ENCODE data around the gene FAM76B.

The FAM76B gene

DNA sequence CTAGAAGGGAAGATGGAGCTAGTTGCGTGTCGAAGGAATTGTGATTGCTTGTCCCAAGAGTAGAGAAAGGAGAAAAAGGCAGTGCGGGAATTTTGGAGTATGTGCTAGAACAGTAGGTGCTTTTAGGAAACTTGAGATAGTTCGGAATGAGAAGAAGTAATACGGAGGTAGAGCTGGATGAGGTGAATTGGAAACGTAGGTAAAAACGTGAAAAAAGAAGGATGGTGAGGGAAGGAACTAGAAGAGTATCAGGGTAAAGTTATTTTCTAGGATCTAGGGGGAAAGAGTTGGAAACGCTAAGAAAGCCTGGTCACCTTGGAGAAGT, 2.1 kb upstream of the FAM76B start:
- DNase-seq = no peak

DNA sequence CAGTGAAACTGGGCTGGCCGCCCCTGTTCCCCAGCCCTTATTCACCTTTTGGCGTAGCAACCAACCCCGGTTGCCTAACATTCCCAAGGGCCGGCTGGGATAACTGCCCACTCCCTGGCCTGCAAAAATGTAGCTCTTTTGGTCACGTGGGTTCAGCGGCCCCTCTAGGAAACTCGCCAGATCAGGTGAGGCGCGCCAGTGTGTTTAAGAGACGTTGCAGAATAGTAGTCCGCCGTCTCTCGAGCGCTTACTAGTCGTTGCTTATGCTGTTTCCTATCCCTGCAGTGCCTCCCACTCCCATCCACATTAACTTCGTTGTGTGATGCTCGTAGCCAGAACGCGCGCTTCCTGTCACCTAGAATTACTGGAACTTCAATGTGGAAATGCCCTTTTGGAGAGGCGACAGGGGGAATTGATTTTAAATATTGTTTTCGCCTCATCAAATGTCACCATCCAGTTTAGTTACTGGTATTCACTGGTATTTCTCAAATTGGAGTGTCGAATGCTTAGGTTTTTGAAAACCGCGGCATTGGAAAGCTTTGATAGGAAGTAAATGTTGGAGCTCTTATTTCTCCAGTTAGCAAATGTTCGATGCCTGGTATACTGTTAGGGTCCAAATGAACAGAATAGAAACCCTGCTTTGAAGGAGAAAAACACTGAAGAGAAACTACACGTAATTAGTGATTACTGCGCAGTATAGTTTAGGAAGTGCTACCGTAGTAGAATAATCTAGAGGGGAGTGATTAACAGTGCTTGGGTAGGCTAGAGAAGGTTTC, 1.5 kb upstream of the FAM76B start:
- DNase-seq = peak; percentile 11

- DNase-seq = peak; percentile 91
Observed at GRCh38 chr11:95790123-95790932, 746 bp upstream of the FAM76B start, which contains the start of gene CEP57. Gene CEP57 (plus strand): TSS chr11:95790498. CDS start chr11:95790699, 201 bp downstream.

GRCh38 chr11:95788921-95789505, 569 bp downstream of the FAM76B start:
- no peak for DNase-seq

GRCh38 chr11:95780544-95780943, 9.0 kb downstream of the FAM76B start:
- DNase-seq = no peak

DNA sequence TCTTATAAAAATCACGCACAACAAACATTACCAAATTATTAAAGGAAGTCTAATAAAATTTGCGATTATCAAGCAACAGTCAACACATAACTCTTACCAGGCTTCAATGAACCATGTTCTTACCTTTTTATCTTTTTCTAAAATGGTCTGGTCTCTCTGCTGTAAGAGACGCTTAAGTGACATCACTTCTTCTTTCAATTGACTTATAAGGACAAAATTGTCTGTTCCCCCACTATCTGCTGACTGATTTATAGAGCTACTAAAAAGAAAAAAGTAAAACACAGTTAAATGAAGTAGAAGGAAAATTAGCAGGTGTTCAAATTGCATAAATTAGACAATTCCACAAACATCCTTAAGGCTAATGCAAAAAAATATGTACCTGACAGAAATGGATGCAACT, 10.9 kb downstream of the FAM76B start:
- no peak for DNase-seq

- no peak for DNase-seq
Observed at GRCh38 chr11:95776859-95777258, 12.7 kb downstream of the FAM76B start.

- no peak for DNase-seq
Observed at GRCh38 chr11:95768521-95768920, 21.1 kb downstream of the FAM76B start.

DNA sequence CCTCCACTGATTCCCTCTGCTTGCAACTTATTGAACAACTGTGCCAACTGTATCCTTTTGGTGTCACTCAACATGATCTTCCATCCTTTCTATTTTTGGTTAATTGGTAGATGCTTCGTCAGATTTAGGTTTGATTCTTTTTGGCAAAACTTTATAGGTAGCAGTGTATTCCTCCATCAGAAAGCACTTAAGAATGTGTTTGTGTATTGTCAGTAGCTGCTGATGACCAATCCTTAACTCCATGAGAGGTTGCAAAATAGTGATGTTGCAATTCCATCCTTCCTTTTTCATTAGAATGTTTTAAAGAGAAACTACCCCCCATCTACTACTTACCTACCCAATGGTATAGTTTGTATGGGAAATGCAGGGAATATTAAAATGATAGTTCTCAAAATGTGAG, 22.1 kb downstream of the FAM76B start:
- DNase-seq = no peak

- no peak for DNase-seq
Observed at GRCh38 chr11:95766701-95767100, 22.9 kb downstream of the FAM76B start.

DNA sequence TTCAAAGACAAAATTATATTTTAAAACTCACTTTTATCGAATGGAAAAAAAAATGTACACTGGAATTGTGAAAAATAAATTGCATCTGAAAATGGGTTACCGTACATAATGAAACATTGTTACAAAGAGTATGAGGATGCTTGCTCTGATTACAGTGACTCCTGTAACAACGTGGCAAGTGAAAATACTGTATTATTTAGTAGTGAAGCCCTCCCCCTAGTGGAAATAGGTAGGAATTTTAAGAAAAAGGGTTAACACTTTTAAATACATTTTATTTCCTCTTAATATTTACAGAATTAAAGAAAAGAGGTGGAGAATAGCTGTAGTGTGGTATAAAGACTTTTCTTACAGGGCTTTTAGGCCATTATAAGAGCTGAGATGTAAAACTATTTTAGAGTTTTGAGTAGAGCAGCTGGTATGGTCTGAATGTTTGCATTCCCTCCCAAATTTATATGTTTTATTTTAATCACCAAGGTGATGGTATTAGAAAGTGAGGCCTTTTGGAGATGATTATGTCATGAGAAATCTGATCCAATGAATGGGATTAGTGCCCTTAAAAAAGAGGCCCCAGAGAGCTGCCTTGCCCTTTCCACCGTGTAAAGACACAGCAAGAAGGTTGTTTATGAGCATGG, 25.2 kb downstream of the FAM76B start:
- DNase-seq = no peak

GRCh38 chr11:95762534-95762933, 27.0 kb downstream of the FAM76B start:
- DNase-seq = no peak

- DNase-seq = no peak
Observed at GRCh38 chr11:95760941-95761340, 28.6 kb downstream of the FAM76B start.

- no peak for DNase-seq
Observed at GRCh38 chr11:95751515-95751914, 38.1 kb downstream of the FAM76B start.

- DNase-seq = no peak
Observed at GRCh38 chr11:95750101-95750500, 39.5 kb downstream of the FAM76B start.

- no peak for DNase-seq
Observed at GRCh38 chr11:95739108-95739938, 50.3 kb downstream of the FAM76B start.

DNA sequence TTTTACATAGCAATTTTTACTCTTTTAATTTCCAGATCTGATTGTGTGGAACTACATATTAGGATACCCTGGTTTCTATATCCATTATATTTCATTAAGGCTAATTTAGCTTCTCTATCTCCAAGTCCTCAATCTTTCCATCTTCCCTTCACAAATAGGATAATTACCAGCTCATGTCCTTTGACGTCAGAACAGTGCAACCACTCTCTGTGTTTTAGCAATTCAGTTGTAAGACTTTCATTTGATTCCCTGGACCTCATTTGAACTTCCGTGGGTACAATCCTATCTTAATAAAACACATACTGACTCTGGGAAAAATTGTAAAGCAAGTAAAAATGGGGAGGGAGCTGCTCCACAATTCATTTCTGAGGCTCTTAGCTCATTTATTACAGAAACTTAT, 52.8 kb downstream of the FAM76B start:
- no peak for DNase-seq

DNA sequence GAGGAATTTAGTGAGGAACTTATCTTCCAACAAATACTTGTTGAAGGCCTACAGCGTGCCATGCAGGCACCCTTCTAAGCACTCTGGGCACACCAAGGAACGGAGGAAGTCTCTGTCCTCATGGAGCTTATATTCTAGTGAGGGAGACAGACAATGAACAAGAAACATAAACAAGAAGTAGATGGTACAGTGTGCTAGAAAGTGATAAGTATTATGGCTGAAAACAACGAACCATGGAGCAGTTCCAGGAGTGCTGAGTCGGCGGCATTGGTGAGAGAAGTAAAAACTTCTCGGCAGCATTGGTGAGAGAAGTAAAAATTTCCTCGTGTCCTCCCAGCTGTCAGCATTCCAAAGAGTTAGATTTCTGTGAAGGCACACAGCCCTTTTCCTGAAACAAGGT, 53.2 kb downstream of the FAM76B start:
- no peak for DNase-seq

DNA sequence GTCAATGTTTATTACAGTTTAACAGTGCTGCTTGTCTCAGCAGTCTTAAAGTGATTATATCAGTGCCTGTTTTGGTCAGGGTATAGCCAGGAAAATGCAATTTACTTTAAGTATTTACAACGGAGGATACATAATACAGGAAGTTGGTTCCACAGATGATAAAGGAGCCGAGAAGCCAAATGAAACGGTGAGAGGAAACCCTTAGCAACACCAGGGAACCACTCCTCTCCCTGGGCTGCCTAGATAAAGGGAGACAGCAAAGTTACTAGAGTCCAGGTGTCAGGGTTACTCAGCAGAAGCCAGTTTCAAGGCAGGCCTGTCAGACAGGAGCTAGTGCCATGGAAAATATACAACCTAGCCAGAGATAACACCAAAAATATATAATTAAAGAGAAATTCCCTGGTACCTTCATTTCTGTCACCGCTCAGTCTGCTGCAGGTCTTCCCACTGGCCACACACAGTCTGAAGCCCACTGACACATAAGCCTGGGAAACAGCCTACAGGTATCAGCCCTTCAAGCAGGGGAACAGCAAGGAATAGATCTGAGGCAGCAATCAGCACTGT, 55.5 kb downstream of the FAM76B start:
- DNase-seq = no peak

DNA sequence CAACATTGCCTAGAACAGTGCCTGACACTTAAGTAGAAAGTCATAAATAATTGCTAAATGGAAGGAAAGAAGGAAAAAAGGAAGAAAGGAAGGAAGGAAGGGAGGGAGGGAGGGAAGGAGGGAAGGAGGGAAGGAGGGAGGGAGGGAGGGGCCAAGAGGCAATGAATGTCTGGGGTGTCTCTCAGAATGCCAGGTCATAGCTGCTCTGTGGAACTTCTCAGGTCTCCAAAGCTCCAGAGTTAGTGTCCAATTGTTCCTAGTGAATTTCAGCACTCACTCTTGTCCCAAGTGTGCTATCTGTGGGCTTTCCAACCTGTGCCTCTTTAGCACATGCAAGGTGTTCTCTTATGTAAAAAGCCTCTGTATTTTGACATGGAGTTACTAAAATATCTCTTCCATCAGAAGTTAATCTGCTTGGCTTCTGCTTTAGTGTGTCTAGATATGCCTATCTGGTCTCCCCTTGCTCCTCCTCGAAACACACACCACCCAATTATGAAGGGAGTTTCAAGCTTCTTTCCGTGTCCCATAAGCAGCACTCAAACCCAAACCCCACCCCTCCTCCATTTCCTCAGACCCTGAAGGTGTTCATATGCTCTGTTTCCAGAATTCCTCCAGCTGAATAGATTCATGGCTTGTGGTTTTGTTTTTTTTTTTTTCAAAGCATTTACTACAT, 56.5 kb downstream of the FAM76B start:
- DNase-seq = no peak

- DNase-seq = no peak
Observed at GRCh38 chr11:95729462-95729861, 60.1 kb downstream of the FAM76B start.

- no peak for DNase-seq
Observed at GRCh38 chr11:95728790-95729189, 60.8 kb downstream of the FAM76B start.
